GM12891 (cell line): ENCODE results near the gene TAF9.
A peak's percentile ranks its signal among the peaks of the same experiment; 100 is the strongest.
"Not testable (repeated sequence)": the region's sequence is repeated elsewhere in the genome, so short reads cannot be mapped to it uniquely, and the experiment has no call there.

Experiments used
- DNase-seq: peaks from one replicate; pipeline ENCODE4 v3.0.0; 2011; ENCODE audit warnings: low spot score; ENCODE audit not compliant: insufficient read length
- FAIRE-seq: peaks from 2 replicates; lab custom pipeline; 2011; peaks lifted over from hg19 to GRCh38; lab: Jason Lieb, UNC
- PAX5 ChIP-seq: IDR thresholded peaks from 2 replicates; pipeline ENCODE4 v1.6.1; 2011; ENCODE audit warnings: low read length, moderate library complexity, mild to moderate bottlenecking; ENCODE audit not compliant: insufficient read depth, severe bottlenecking
- POLR2A ChIP-seq: IDR thresholded peaks from 2 replicates; pipeline ENCODE4 v1.6.1; 2011; ENCODE audit warnings: low read depth, low read length, control low read depth
- POLR2AphosphoS5 ChIP-seq: IDR thresholded peaks from 2 replicates; pipeline ENCODE4 v1.6.1; 2011; ENCODE audit warnings: low read depth, low read length, control low read depth
- POU2F2 ChIP-seq: IDR thresholded peaks from 2 replicates; pipeline ENCODE4 v1.6.1; 2011; ENCODE audit warnings: low read depth, mild to moderate bottlenecking, control low read depth, low read length, moderate library complexity
- SPI1 ChIP-seq: IDR thresholded peaks from 2 replicates; pipeline ENCODE4 v1.6.1; 2011; ENCODE audit warnings: low read depth, low read length, control low read depth
- TAF1 ChIP-seq: IDR thresholded peaks from 2 replicates; pipeline ENCODE4 v1.6.1; 2011; ENCODE audit warnings: low read depth, low read length, control low read depth

Gene TAF9

DNA sequence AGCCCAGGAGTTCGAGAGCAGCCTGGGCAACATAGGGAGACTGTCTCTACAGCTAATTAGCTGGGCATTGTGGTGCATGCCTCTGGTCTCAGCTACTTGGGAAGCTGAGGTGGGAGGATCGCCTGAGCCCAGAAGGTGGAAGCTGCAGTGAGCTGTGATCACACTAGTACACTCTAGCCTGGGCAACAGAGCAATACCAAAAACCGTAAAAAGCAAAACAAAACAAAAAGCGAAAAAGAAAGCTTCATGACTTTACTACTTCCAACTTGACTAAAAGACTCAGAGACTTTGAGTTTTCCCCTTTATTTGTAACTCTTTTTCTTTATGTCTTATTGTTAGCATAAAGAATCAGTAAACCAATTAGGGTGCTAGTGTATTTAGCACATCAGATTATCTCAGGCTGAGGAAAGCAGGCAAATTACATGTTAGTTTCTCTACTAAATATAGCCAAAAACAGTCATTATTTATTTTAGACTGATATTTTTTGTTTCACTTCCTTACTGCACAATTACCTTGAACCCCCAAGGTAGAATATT lies 5.7 kb upstream of the TAF9 start:
- FAIRE-seq (peak; percentile 70), DNase-seq (no peak)
- TF ChIP-seq PAX5 (no peak), SPI1 (peak; percentile 89), POLR2AphosphoS5 (no peak), POLR2A (peak; percentile 37; the same call in 1 of the 2 replicates), TAF1 (no peak), POU2F2 (no peak)

- no peak for TF ChIP-seq TAF1
- TF ChIP-seq SPI1: no peak
- no peak for TF ChIP-seq POLR2A
- no peak for TF ChIP-seq POLR2AphosphoS5
- no peak for TF ChIP-seq PAX5
- no peak for TF ChIP-seq POU2F2
- FAIRE-seq (no peak), DNase-seq (no peak)
Measured at GRCh38 chr5:69372394-69372793, 3.1 kb upstream of the TAF9 start.

GRCh38 chr5:69370335-69370734 lies 1.0 kb upstream of the TAF9 start:
- not testable (repeated sequence) for FAIRE-seq, DNase-seq

DNA sequence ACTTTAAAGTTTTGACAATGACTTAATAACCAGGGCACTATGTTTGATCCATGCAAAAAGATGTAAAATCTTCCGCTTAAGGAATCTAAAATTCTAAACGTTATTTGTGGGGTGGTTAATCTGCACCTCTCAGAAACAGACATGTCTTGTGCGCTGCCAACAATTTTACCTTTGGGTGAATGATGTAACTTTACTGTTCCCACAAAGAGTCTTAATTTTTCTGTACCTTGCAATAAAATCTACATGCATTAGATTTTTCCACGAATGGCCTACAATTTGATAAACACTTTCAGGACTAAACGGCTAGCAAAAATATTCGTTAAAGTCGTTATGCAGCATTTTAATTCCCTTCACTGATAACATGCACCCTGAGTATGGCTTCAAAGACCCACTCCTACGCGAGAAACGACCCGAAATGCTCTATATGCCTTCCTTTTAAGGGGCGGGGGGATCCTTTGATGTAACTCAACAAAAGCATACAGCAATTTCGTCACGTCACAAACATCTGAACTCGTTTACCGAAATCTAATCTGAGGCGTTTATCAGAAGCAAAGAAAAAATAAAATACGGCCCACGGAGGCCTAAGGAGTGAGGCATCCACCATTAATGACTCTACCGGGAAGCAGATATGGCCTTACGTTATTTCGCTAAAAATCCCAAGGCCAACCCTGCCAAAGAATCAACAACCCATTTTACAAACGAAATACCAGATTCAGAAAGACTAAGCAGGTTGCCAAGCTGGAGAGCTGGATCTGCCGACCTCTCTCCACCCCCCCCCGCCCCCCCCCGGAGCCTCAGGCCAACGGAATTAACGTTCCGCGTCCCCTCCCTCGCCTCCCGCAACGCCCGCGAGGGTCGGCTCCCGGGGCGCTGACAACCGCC lies 621 bp downstream of the TAF9 start:
- DNase-seq: no peak
- TF ChIP-seq POLR2AphosphoS5 (no peak), POLR2A (peak; percentile 20; the same call in 1 of the 2 replicates), TAF1 (no peak), SPI1 (no peak), POU2F2 (no peak), PAX5 (no peak)
- peak; percentile 20 for FAIRE-seq

- DNase-seq (no peak), FAIRE-seq (no peak)
- TF ChIP-seq POLR2A (no peak), POLR2AphosphoS5 (no peak), TAF1 (no peak), POU2F2 (no peak), PAX5 (no peak), SPI1 (no peak)
Measured at GRCh38 chr5:69367697-69368279, 1.5 kb downstream of the TAF9 start.

DNA sequence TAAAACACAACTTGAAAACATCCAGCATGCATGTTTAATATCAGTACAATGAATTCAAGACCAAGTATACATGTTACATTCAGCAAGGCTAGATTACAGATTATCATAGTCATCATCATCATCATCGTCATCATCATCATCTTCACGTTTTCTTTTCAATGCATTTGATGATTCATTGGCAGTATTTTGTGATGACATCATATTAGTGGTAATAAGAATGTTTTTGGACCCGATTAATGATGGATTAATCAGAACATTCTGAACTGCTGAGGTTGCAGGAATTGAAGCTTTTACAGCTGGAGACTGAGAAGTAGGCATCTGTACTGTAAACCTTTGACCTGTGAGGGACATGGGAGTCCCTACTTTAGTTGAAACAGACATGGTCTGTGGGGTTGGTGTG lies 4.5 kb downstream of the TAF9 start:
- TF ChIP-seq PAX5: no peak
- TF ChIP-seq POLR2A: no peak
- no peak for TF ChIP-seq POLR2AphosphoS5
- no peak for TF ChIP-seq POU2F2
- no peak for TF ChIP-seq TAF1
- TF ChIP-seq SPI1: no peak
- DNase-seq (no peak), FAIRE-seq (peak; percentile 65)

DNA sequence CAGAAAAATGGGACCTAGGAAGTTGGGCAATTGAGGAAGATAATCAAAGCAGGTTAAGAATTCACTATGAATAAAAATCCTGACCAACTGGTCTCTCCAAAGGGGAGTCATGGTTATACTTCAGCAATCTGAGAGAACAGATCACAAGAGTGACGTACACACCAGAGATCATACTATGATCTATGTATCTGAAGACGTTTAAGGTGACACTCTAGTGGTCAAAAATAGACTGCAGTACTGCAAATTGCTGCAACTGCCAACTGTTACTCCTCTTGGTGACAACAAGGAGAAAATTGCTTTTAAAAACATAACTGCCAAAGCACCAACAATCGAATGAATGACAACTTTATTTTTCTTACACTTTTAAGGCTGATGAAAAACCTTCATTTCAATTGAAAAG lies 4.9 kb downstream of the TAF9 start:
- TF ChIP-seq PAX5 (no peak), POLR2A (no peak), POU2F2 (no peak), SPI1 (no peak), POLR2AphosphoS5 (no peak), TAF1 (no peak)
- DNase-seq (peak; percentile 20), FAIRE-seq (peak; percentile 58)

DNA sequence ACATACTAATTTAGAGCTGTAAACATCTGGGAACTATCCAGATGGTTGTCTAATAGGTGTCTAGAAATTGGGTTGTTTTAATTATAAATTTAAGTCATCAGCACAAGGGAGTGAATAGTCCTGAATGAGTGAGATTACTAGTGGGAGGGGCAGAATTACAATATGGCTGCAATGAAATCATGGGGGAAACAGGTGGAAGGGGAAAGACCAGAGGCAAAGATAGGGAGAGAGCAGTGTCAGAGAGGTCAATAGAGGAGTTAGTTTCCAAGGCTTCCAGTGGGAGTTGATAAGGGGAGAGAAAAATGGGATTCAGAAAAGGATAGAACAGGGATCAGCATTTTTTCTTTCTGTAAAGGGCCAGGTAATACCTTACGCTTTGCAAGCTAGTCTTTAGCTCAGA lies 8.9 kb downstream of the TAF9 start:
- TF ChIP-seq POLR2A (no peak), SPI1 (no peak), TAF1 (no peak), POU2F2 (no peak), PAX5 (no peak), POLR2AphosphoS5 (no peak)
- no peak for DNase-seq
- FAIRE-seq: no peak

- TF ChIP-seq TAF1 (no peak), POLR2AphosphoS5 (no peak), POU2F2 (no peak), SPI1 (no peak), PAX5 (no peak), POLR2A (no peak)
- no peak for DNase-seq
- no peak for FAIRE-seq
Measured at GRCh38 chr5:69359699-69360098, 9.6 kb downstream of the TAF9 start.

DNA sequence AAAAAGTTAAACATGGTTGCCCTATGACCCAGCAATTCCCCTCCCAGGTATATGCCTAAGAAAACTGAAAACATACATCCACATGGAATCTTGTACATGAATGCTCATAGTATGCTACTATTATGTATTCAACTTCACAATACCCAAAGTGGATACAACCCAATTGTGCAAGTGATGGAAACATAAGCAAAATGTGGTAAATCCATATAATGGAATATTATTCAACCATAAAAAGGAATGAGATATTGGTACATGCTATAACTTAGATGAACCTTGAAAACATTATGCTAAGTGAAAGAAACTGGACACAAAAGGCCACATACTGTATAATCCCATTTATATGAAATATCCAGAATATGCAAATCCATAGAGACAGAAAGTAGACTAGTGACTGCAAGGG lies 18.7 kb downstream of the TAF9 start:
- TF ChIP-seq TAF1 (no peak), PAX5 (no peak), POLR2A (no peak), SPI1 (no peak), POU2F2 (no peak), POLR2AphosphoS5 (no peak)
- DNase-seq (no peak), FAIRE-seq (no peak)
